SJCRH30 (cell line): ENCODE results near the gene FOXD3. TPM values are rescaled to one million over a fixed set of nuclear protein-coding genes. Genes with fewer than 3 reads are reported as not detected.

ENCODE experiments used
- DNase-seq, 2 experiments: peaks; one replicate each; pipeline ENCODE4 v3.0.0-alpha.2; 2015 to 2020
- H3K27ac ChIP-seq: fragments of 250-450 bp; sonication (Bioruptor Pico); 2 replicates; pipeline ENCODE4 v1.5.1; 2020; ENCODE audit warnings: mild to moderate bottlenecking, moderate library complexity
- H3K27me3 ChIP-seq: fragments of 250-450 bp; sonication (Bioruptor Pico); 2 replicates; pipeline ENCODE4 v1.5.1; 2020; ENCODE audit warnings: mild to moderate bottlenecking, moderate library complexity
- H3K36me3 ChIP-seq: fragments of 250-450 bp; sonication (Bioruptor Pico); 2 replicates; pipeline ENCODE4 v1.5.1; 2020; ENCODE audit warnings: mild to moderate bottlenecking, moderate library complexity
- H3K4me1 ChIP-seq: fragments of 250-450 bp; sonication (Bioruptor Pico); 2 replicates; pipeline ENCODE4 v1.5.1; 2020; ENCODE audit warnings: mild to moderate bottlenecking, moderate library complexity
- H3K4me3 ChIP-seq: fragments of 250-450 bp; sonication (Bioruptor Pico); 2 replicates; pipeline ENCODE4 v1.5.1; 2020; ENCODE audit warnings: mild to moderate bottlenecking, moderate library complexity
- H3K9me3 ChIP-seq: fragments of 250-450 bp; sonication (Bioruptor Pico); replicated peaks from 2 replicates; pipeline ENCODE4 v1.5.1; 2020; ENCODE audit warnings: mild to moderate bottlenecking, moderate library complexity
- total RNA-seq: library from RNA; depleted of rRNA; stranded (reverse); fragments of >200 nt; shearing (Covaris generic); gene quantifications from 2 replicates; pipeline ENCODE4 v1.2.3, GENCODE V29; 2014

The FOXD3 gene
- total RNA-seq, 1 experiment from 2014 or later: 0.55 TPM

DNA sequence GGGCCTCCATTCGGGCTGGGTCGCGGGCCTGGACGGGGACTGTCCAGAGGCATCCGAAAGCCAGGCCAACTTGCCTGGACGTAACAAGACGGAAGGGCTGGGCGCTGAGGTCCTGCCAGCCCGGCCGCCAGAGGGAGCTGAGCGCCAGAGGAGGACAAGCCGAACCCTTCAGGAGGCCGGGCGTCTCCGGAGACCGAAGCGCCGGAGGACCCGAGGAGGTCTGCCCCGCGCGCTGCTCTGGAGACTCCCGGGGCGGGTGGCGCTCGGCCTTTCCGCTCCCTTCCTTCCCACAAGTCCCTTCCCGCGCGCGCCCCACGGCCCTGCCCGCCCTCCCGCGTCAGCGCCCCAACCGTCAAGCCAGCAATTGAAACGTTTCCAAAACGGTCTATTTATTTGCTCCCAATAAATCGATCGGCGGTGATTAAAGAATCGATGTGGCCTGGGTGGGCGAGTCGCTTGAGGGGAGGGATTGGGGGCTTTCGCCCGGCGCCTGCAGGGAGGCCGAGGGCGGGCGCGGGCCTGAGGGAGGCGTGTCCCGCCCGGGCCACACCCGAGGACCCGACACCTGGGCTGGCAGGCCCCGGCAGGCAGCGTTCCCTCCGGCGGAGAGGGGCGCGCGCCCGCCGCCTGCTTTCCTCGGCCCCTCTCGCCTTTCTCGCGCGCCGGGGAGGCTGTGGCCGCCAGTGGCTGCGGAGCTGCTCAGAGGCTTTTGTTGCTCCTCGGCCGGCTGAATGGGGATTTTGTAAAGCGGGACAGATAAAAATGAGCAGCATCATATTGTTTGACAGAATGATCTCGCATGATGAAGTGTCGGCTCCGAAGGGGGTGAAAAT, 5.2 kb upstream of the FOXD3 start:
- H3K36me3 ChIP-seq: no peaks in the 10 kb centered on the region
- H3K4me3 ChIP-seq: peak overlapping the region; percentile 48
- no peaks in the 10 kb centered on the region for H3K27me3 ChIP-seq
- no peaks in the 10 kb centered on the region for H3K9me3 ChIP-seq
- H3K27ac ChIP-seq: peak overlapping the region; percentile 7; the same call in 1 of the 2 replicates
- peak; percentile 49 to 57 for DNase-seq
- H3K4me1 ChIP-seq: no peaks in the 10 kb centered on the region

DNA sequence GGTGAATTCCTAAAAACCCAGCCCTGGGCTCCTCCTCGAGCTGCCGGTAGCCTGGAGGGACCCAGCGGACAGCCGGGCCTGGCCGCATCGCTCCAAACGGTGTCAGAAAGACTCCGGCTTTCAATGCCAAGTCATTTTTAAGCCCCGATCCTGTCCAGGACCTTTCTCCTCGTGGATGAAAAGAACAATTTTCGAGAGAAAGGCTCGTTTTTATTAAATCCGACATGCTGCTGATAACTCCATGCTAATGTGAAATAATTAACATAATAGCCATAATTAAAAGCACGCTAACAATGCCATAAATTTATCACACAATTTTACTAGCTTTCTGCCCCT, 4.6 kb upstream of the FOXD3 start:
- Histone ChIP-seq H3K9me3 (no peaks in the 10 kb centered on the region), H3K36me3 (no peaks in the 10 kb centered on the region), H3K27me3 (no peaks in the 10 kb centered on the region), H3K27ac (no peak overlapping the region; the same call in 1 of the 2 replicates), H3K4me1 (no peaks in the 10 kb centered on the region), H3K4me3 (peak overlapping the region; percentile 48)
- no peak for DNase-seq

DNA sequence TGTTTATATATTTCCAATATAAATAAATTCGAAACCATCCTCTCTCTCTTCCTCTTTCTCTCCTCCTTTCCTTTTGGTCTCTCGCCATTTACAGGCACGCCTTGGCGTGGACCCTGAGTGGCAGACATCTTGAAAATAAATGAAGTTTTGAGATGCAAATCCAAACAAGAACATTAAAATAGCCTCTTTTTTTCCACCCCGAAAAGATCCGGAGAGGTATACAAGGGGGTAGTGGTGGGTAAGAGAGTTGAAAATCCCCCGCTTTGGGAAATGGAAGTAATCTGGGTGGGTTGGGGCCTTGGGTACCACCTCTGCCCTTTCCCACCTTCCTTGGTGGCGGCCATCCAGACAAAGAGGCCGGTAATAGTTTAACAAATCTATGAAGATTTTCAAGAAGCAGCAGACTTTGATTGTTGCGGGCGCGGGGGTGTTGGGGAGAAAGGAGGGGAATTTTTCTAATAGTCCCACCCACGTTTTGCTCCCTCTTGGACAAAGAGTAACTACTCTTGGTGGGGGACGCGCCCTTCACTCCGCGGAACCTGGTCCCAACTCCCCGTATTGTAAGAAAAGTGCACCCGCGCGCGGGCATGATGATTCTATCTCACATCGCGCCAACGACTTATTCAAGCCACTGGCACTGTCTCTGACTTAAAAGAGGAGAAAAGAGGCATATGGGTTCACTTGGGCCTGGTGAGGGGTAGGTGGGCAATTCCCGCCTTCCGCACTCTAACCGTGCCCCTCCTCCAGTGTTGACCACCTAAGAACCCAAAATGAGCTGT, 4.0 kb upstream of the FOXD3 start:
- Histone ChIP-seq H3K4me3 (peak overlapping the region; percentile 48), H3K9me3 (no peaks in the 10 kb centered on the region), H3K27ac (no peak overlapping the region), H3K4me1 (no peaks in the 10 kb centered on the region), H3K36me3 (no peaks in the 10 kb centered on the region), H3K27me3 (no peaks in the 10 kb centered on the region)
- DNase-seq: no peak

DNA sequence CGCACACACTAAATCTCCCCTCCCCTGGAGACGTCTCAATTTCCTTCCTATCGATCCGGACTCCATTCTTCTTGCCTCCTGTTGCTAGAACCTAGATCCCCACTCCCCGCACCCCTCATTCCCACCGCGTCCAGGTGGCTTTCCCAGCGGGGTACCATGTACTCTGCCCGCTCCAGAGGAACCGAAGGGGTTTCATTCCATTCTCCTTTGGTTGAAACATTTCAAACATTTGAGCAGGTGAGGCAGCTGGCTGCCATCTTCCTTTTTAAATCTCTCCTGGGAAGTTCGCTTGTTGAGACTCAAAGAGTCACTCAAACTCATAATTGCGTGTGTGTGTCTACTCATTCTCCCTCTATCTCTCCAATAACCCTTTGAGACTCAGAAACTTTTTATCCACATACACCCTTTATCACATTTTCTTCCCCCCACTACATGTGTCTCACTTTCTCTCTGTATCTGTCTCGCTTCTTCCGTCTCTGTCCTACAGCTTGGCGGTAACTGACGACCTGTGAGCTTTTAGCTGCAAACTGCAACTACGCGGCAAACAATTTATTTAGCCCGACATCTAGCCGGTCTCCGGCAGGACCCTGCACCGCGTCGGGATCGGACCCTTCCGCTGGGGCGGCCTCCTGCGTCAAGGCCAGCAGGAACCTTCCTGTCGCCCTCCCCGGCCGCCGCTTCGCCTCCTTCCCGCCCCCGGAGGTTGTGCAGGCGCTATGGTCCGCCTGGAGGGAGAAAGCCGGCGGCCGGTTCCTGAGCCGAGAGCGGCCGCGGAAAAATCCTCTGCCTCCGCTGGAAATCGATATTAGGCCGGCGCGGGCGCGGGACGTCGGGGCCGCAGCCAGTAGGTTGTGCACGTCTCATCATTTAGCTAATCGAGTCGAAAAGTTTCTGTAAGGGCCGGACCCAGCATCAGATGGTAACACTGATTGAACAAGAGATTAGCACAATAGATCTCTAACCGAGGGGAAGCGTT, 3.0 kb upstream of the FOXD3 start:
- H3K27ac ChIP-seq: no peak overlapping the region
- H3K36me3 ChIP-seq: no peaks in the 10 kb centered on the region
- no peaks in the 10 kb centered on the region for H3K27me3 ChIP-seq
- no peaks in the 10 kb centered on the region for H3K9me3 ChIP-seq
- no peak for DNase-seq
- H3K4me3 ChIP-seq: no peak overlapping the region
- no peaks in the 10 kb centered on the region for H3K4me1 ChIP-seq

DNA sequence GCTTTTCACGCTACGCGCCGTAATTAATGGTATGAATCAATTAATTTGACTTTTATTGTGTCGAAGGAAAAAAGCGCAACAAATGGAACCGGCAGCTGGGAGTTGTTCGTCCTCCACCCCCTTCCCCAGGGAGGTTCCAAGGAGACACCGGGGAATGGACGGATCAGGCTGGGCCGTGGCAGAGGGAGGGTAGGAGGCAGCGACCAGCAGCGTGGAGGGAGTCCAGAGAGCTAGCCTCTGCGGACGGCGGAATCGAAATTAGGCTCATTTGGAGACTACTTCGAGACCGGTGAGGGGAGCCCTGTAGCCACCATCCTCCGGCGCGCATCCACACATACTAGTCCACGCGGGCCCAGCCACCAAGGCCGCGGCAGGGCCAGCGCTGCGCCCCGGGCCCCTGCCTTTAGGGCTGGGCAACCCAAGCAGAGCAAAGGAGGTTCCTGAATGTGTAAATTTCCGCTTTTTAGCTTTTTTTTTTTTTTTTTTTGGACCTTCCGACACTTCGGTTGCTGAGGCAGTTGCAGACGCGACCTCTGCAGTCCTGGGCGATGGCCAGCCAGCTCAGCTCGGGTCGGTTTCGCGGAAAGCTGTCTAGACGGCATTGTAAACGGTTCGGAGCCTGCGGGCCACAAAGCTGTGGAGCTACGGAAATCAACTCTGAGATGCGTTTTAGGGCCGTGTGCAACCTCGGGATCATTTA, 2.2 kb upstream of the FOXD3 start:
- H3K36me3 ChIP-seq: no peaks in the 10 kb centered on the region
- H3K27ac ChIP-seq: no peak overlapping the region
- H3K4me1 ChIP-seq: no peaks in the 10 kb centered on the region
- H3K27me3 ChIP-seq: no peaks in the 10 kb centered on the region
- H3K4me3 ChIP-seq: no peak overlapping the region
- no peaks in the 10 kb centered on the region; the same call in 1 of the 2 replicates for H3K9me3 ChIP-seq
- no peak for DNase-seq

DNA sequence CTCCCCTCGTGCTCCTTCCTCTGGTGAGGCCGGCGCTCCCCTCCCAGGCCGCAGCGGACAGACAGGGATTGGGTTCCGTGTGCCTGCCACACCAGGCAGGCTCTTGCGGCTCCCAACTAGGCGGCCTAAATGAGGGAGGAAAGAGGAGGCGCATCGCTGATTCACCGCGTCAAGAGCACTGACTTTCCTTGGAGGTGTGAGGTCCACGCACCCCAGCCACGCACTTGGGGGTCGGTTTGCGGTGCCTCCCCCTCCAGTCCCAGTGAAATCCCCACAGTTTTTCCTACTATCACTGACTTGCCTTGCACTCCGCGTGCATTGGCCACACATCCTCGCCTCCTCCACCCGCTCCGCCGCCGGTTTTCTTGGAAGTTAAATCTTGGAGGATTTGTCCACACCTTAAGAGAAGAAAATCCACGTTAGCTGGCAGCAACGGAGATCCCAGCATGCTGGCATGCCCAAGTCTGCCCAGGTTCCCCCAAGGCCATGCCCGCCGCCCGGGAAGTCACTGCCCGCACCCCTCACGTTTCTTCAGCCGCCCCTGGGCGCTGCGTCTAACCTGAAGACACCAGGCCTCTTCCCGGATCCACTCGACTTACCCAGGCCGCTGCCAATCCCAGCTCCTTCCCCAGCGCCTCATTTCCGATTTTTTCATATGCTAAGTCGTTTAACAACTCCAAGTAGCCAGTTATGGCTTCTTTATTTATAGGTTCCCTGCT, 1.1 kb upstream of the FOXD3 start:
- no peaks in the 10 kb centered on the region for H3K36me3 ChIP-seq
- no peaks in the 10 kb centered on the region; the same call in 1 of the 2 replicates for H3K9me3 ChIP-seq
- no peak overlapping the region for H3K4me3 ChIP-seq
- DNase-seq: no peak
- H3K27me3 ChIP-seq: no peaks in the 10 kb centered on the region; the same call in 1 of the 2 replicates
- H3K27ac ChIP-seq: no peak overlapping the region
- H3K4me1 ChIP-seq: no peaks in the 10 kb centered on the region

DNA sequence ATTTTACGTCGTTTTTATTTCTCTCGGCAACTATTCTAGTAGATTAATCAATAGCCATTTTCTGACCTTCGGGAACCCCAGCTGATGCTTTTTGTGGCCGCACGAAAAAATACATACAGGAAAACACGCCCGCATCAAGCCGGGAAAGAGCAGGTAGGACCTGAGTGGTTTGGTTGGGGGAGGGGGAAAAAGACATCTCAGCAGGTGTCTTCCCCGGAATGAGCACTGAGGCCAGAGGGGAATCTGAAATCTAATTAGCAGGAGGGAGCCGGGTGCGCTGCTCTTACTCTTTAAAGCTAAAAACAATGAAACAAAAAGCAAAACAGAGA, 618 bp upstream of the FOXD3 start:
- Histone ChIP-seq H3K4me3 (peak overlapping the region; percentile 83), H3K36me3 (no peaks in the 10 kb centered on the region), H3K4me1 (no peaks in the 10 kb centered on the region), H3K9me3 (no peaks in the 10 kb centered on the region; the same call in 1 of the 2 replicates), H3K27me3 (no peaks in the 10 kb centered on the region; the same call in 1 of the 2 replicates), H3K27ac (no peak overlapping the region)
- no peak for DNase-seq

DNA sequence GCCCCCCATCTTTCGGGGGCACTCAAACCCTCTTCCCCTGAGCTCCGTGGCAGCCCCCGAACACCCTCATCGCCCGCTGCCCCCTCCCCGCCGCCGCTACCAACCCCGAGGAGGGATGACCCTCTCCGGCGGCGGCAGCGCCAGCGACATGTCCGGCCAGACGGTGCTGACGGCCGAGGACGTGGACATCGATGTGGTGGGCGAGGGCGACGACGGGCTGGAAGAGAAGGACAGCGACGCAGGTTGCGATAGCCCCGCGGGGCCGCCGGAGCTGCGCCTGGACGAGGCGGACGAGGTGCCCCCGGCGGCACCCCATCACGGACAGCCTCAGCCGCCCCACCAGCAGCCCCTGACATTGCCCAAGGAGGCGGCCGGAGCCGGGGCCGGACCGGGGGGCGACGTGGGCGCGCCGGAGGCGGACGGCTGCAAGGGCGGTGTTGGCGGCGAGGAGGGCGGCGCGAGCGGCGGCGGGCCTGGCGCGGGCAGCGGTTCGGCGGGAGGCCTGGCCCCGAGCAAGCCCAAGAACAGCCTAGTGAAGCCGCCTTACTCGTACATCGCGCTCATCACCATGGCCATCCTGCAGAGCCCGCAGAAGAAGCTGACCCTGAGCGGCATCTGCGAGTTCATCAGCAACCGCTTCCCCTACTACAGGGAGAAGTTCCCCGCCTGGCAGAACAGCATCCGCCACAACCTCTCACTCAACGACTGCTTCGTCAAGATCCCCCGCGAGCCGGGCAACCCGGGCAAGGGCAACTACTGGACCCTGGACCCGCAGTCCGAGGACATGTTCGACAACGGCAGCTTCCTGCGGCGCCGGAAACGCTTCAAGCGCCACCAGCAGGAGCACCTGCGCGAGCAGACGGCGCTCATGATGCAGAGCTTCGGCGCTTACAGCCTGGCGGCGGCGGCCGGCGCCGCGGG, 837 bp downstream of the FOXD3 start:
- peak; percentile 30 to 44 for DNase-seq
- H3K27ac ChIP-seq: no peak overlapping the region

DNA sequence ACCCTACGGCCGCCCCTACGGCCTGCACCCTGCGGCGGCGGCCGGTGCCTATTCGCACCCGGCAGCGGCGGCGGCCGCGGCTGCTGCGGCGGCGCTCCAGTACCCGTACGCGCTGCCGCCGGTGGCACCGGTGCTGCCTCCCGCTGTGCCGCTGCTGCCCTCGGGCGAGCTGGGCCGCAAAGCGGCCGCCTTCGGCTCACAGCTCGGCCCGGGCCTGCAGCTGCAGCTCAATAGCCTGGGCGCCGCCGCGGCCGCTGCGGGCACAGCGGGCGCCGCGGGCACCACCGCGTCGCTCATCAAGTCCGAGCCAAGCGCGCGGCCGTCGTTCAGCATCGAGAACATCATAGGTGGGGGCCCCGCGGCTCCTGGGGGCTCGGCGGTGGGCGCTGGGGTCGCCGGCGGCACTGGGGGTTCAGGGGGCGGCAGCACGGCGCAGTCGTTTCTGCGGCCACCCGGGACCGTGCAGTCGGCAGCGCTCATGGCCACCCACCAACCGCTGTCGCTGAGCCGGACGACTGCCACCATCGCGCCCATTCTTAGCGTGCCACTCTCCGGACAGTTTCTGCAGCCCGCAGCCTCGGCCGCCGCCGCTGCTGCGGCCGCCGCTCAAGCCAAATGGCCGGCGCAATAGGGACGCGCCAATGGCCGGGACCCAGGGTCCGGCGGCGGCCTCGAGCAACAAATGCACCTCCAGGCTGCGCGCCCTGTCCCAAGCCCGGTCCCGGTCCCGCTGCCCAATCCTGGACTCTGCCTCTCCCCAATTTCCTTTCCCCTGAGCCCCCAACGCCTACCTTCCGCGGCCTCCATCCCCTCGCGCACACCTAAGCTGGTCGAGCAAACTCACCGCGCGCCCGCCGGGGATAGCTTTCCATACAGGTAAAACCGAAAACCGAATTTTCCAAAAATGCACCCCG, 1.8 kb downstream of the FOXD3 start:
- H3K36me3 ChIP-seq: no peaks in the 10 kb centered on the region
- DNase-seq: no peak
- peak overlapping the region; percentile 83 for H3K4me3 ChIP-seq
- H3K27me3 ChIP-seq: no peaks in the 10 kb centered on the region; the same call in 1 of the 2 replicates
- H3K4me1 ChIP-seq: no peaks in the 10 kb centered on the region
- no peaks in the 10 kb centered on the region; the same call in 1 of the 2 replicates for H3K9me3 ChIP-seq
- no peak overlapping the region for H3K27ac ChIP-seq

More for the DNA sequence above, 837 bp downstream of the FOXD3 start:
- Histone ChIP-seq H3K27me3 (no peaks in the 10 kb centered on the region; the same call in 1 of the 2 replicates), H3K4me3 (peak overlapping the region; percentile 83), H3K36me3 (no peaks in the 10 kb centered on the region), H3K4me1 (no peaks in the 10 kb centered on the region), H3K9me3 (no peaks in the 10 kb centered on the region; the same call in 1 of the 2 replicates)

DNA sequence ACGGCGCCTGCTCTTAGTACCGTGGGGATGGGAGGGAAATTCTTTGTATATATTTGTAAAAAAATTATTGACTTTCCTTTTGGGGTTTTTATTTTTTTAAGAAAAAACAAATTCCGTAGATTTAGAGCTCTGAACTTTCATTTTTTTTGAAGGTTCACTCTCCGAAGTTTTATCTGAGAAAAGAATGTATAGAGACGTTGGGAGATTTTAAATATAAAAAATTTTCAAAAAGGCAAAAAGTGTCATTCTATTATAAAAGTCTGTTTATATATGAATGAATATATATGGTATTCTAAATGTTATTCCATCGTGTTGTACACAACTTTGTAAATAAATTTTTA, 2.4 kb downstream of the FOXD3 start:
- no peaks in the 10 kb centered on the region; the same call in 1 of the 2 replicates for H3K27me3 ChIP-seq
- H3K4me3 ChIP-seq: no peak overlapping the region
- no peaks in the 10 kb centered on the region for H3K4me1 ChIP-seq
- DNase-seq: no peak
- no peak overlapping the region for H3K27ac ChIP-seq
- no peaks in the 10 kb centered on the region; the same call in 1 of the 2 replicates for H3K9me3 ChIP-seq
- H3K36me3 ChIP-seq: no peaks in the 10 kb centered on the region

DNA sequence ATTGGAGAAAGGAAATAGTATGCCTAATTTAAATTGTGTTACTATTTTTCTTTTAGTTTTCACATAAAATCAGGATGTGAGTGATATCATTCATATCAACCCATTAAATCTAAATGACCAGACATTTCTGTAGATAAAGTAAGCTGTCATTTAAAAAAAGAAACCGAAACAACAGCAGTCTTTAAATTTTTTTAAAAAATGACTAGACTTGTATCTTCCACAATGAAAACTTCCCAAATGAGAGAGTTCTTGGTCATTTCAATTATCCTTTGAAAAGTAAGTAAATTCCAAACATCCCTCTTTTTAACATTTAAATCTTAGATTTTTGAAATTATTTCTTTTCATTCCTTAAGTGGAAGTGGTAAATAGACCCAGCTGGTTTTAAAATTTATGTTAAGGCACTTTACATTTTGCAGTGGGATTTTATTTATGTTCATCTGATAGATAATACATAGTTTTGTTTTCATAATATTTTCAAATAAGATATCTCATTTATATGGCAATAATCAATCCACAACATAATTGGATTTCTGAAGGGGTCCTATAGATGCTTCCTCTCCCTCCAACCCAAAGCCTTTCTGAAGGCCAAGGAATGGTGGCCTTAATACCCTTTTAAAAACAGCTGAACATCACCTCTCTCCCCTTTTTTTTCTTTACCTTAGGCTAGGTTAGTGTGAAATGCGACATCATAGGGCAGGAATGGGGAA, 3.1 kb downstream of the FOXD3 start:
- Histone ChIP-seq H3K4me3 (no peak overlapping the region), H3K4me1 (no peaks in the 10 kb centered on the region), H3K9me3 (no peaks in the 10 kb centered on the region; the same call in 1 of the 2 replicates), H3K36me3 (no peaks in the 10 kb centered on the region), H3K27me3 (no peaks in the 10 kb centered on the region; the same call in 1 of the 2 replicates), H3K27ac (no peak overlapping the region)
- DNase-seq: no peak
